Measurements from ENCODE around the gene CSNK1E.

The CSNK1E gene

GRCh38 chr22:38327396-38327795, 10.2 kb upstream of the CSNK1E start:
- no peak for DNase-seq

GRCh38 chr22:38325587-38325986, 8.4 kb upstream of the CSNK1E start:
- DNase-seq = no peak

- DNase-seq = no peak
Measured at GRCh38 chr22:38320605-38321402, 3.6 kb upstream of the CSNK1E start.

GRCh38 chr22:38318792-38319773, 1.9 kb upstream of the CSNK1E start:
- DNase-seq = no peak

GRCh38 chr22:38317995-38318715, 922 bp upstream of the CSNK1E start:
- peak; percentile 34 to 41 for DNase-seq

- no peak for DNase-seq
Measured at GRCh38 chr22:38316364-38317121, 690 bp downstream of the CSNK1E start.

- DNase-seq = no peak
Measured at GRCh38 chr22:38315823-38316363, 1.3 kb downstream of the CSNK1E start.

GRCh38 chr22:38314933-38315822, 2.1 kb downstream of the CSNK1E start:
- DNase-seq = no peak

- no peak for DNase-seq
Measured at GRCh38 chr22:38314051-38314932, 2.9 kb downstream of the CSNK1E start.

GRCh38 chr22:38313384-38313955, 3.8 kb downstream of the CSNK1E start:
- no peak for DNase-seq

GRCh38 chr22:38312261-38312800, 4.9 kb downstream of the CSNK1E start:
- no peak for DNase-seq

- no peak for DNase-seq
Measured at GRCh38 chr22:38311323-38311620, 6.0 kb downstream of the CSNK1E start.

- DNase-seq = no peak
Measured at GRCh38 chr22:38310518-38311322, 6.5 kb downstream of the CSNK1E start.

GRCh38 chr22:38309614-38310517, 7.4 kb downstream of the CSNK1E start:
- no peak for DNase-seq

GRCh38 chr22:38308791-38309498, 8.3 kb downstream of the CSNK1E start:
- no peak for DNase-seq
